Activated CD4-positive, alpha-beta T cell treated with anti-CD3 and anti-CD28 coated beads, Interleukin-2, Interleukin-6, amounts not matched to agents 100 ng/mL and 50 ng/mL, durations not matched to agents 16 hours and 8 hours (primary cell): ENCODE results near the gene UMODL1.
A peak's percentile ranks its signal among the peaks of the same experiment; 100 is the strongest.

Experiments used
- DNase-seq: peaks from one replicate; pipeline ENCODE4 v3.0.0-alpha.2; 2020

The UMODL1 gene

GRCh38 chr21:42153046-42153686, 82.0 kb downstream of the UMODL1 start:
- DNase-seq: no peak

GRCh38 chr21:42153746-42154145, 82.6 kb downstream of the UMODL1 start:
- no peak for DNase-seq

GRCh38 chr21:42154237-42155044, 83.3 kb downstream of the UMODL1 start:
- no peak for DNase-seq

GRCh38 chr21:42155045-42155855, 84.1 kb downstream of the UMODL1 start:
- DNase-seq: no peak

GRCh38 chr21:42156690-42157605, 85.8 kb downstream of the UMODL1 start:
- no peak for DNase-seq

GRCh38 chr21:42157606-42158310, 86.6 kb downstream of the UMODL1 start:
- DNase-seq: no peak

GRCh38 chr21:42158846-42159245, 87.7 kb downstream of the UMODL1 start:
- DNase-seq: no peak

GRCh38 chr21:42159560-42160110, 88.5 kb downstream of the UMODL1 start:
- no peak for DNase-seq

- no peak for DNase-seq
These were observed 89.1 kb downstream of the UMODL1 start for GRCh38 chr21:42160111-42160721.

- no peak for DNase-seq
These were observed 89.6 kb downstream of the UMODL1 start for GRCh38 chr21:42160765-42161164.

- DNase-seq: no peak
These were observed 90.4 kb downstream of the UMODL1 start for GRCh38 chr21:42161401-42161955.

- DNase-seq: no peak
These were observed 91.0 kb downstream of the UMODL1 start for GRCh38 chr21:42161956-42162681.

- DNase-seq: no peak
These were observed 91.9 kb downstream of the UMODL1 start for GRCh38 chr21:42162831-42163510.

GRCh38 chr21:42163511-42163863, 92.4 kb downstream of the UMODL1 start:
- no peak for DNase-seq

- peak; percentile 66 for DNase-seq
These were observed 93.1 kb downstream of the UMODL1 start for GRCh38 chr21:42164064-42164789.

- no peak for DNase-seq
These were observed 93.7 kb downstream of the UMODL1 start for GRCh38 chr21:42164818-42165217.

GRCh38 chr21:42165901-42166300, 94.8 kb downstream of the UMODL1 start:
- no peak for DNase-seq

- no peak for DNase-seq
These were observed 98.6 kb downstream of the UMODL1 start for GRCh38 chr21:42169758-42170157.
